ENCODE measurements around the gene F11R. TPM values are rescaled to one million over a fixed set of nuclear protein-coding genes. Genes with fewer than 3 reads are reported as not detected.

Gene F11R
- total RNA-seq, 2 experiments from 2014 or later = 13.5 to 25.0 TPM

DNA sequence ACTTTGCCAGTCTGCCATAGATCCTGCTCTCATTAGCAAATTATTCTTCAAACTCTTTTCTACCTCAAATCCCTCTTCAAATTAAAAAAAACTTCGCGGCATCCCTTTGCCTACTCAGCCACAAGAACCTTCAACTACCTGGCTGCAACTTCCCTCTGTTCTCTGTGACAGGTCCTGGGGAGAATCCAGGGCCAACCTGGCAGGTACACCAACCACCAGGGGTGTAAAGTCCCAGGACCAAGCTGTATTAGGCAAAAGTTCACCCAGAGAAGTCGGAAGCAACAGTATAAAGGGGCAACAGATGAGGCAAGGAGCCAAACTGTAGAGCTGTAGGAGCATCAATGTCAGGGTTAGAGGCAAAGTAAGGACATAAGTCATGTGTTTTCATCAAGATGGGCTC, 48.0 kb downstream of the F11R start:
- intact Hi-C loops (cut with micrococcal nuclease; ENCODE audit: unreplicated experiment) = no loop called here
- no peaks in the 10 kb centered on the region for H3K9me2 ChIP-seq (ENCODE audit: insufficient read depth, low read length)
- no peaks in the 10 kb centered on the region for H3K4me1 ChIP-seq (ENCODE audit: insufficient read depth, low read length, poor library complexity, severe bottlenecking)
- no peak for TF ChIP-seq EZH2phosphoT487 (IDR thresholded peaks at IDR 0.05; ENCODE audit: borderline replicate concordance, low read depth, low read length)
- TF ChIP-seq, protein P1, sequence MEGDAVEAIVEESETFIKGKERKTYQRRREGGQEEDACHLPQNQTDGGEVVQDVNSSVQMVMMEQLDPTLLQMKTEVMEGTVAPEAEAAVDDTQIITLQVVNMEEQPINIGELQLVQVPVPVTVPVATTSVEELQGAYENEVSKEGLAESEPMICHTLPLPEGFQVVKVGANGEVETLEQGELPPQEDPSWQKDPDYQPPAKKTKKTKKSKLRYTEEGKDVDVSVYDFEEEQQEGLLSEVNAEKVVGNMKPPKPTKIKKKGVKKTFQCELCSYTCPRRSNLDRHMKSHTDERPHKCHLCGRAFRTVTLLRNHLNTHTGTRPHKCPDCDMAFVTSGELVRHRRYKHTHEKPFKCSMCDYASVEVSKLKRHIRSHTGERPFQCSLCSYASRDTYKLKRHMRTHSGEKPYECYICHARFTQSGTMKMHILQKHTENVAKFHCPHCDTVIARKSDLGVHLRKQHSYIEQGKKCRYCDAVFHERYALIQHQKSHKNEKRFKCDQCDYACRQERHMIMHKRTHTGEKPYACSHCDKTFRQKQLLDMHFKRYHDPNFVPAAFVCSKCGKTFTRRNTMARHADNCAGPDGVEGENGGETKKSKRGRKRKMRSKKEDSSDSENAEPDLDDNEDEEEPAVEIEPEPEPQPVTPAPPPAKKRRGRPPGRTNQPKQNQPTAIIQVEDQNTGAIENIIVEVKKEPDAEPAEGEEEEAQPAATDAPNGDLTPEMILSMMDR (conservative IDR thresholded peaks at IDR 0.05; ENCODE audit: low read length) = no peak
- H2AFZ ChIP-seq (ENCODE audit: low read length) = no peak overlapping the region
- no TSS peak for BruUV-seq (replicated peaks)
- H3K27ac ChIP-seq (ENCODE audit: low read depth, low read length, poor library complexity, severe bottlenecking) = no peak overlapping the region
- ChIA-PET POLR2A (interaction anchor here (0.5 to 0.7 kb wide), 5 partner anchors 7 to 127 kb away, joined by 3 to 5 read pairs (median 4); no protein-coding TSS in a partner anchor), CTCF (ENCODE audit: unreplicated experiment) (no interaction called here)
- H4K20me1 ChIP-seq (ENCODE audit: insufficient read depth, low read length) = no peaks in the 10 kb centered on the region
- H3K4me3 ChIP-seq (ENCODE audit: low read depth, low read length, poor library complexity, severe bottlenecking) = no peak overlapping the region
- no peak for DNase-seq (ENCODE audit: low spot score)
- H3K36me3 ChIP-seq (ENCODE audit: insufficient read depth, low read length) = no peaks in the 10 kb centered on the region
- H3K4me2 ChIP-seq (ENCODE audit: low read length) = no peak overlapping the region
- no peaks in the 10 kb centered on the region for H3K79me2 ChIP-seq (ENCODE audit: insufficient read depth, low read depth, low read length)
- H3K9me3 ChIP-seq (ENCODE audit: low read length) = no peaks in the 10 kb centered on the region

DNA sequence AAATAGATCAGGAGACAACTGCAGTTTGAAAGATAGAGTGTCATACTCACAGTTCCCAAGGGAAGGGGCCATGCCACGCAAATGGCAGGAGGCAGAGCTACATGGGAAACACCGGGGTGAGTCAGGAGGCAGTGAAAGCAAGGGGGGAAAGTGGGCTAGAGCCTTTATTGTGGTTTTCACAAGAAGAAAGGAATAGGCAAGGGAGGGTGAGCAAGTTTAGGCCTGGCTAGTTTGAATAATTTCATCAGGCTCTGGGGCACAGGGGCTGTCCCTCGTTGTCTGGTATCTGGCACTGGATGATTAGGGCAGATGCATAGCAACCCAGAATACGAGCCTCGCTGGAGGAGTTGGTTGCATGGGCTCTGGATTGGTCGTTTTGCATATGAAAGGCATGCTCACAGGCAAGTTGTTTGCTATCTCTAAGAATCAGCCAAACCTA, 49.3 kb downstream of the F11R start:
- DNase-seq (ENCODE audit: low spot score) = no peak
- H3K9me2 ChIP-seq (ENCODE audit: insufficient read depth, low read length) = no peaks in the 10 kb centered on the region
- no peaks in the 10 kb centered on the region for H4K20me1 ChIP-seq (ENCODE audit: insufficient read depth, low read length)
- ChIA-PET CTCF (ENCODE audit: unreplicated experiment) (no interaction called here), POLR2A (no interaction called here)
- H3K27ac ChIP-seq (ENCODE audit: low read depth, low read length, poor library complexity, severe bottlenecking) = no peak overlapping the region
- H3K4me2 ChIP-seq (ENCODE audit: low read length) = no peak overlapping the region
- H3K36me3 ChIP-seq (ENCODE audit: insufficient read depth, low read length) = no peaks in the 10 kb centered on the region
- H2AFZ ChIP-seq (ENCODE audit: low read length) = no peak overlapping the region
- no peak overlapping the region for H3K4me3 ChIP-seq (ENCODE audit: low read depth, low read length, poor library complexity, severe bottlenecking)
- TF ChIP-seq EZH2phosphoT487 (IDR thresholded peaks at IDR 0.05; ENCODE audit: borderline replicate concordance, low read depth, low read length) = no peak
- TF ChIP-seq, protein P1 (conservative IDR thresholded peaks at IDR 0.05; ENCODE audit: low read length) = no peak
- no TSS peak for BruUV-seq (replicated peaks)
- intact Hi-C loops (cut with micrococcal nuclease; ENCODE audit: unreplicated experiment) = no loop called here
- no peaks in the 10 kb centered on the region for H3K79me2 ChIP-seq (ENCODE audit: insufficient read depth, low read depth, low read length)
- H3K4me1 ChIP-seq (ENCODE audit: insufficient read depth, low read length, poor library complexity, severe bottlenecking) = no peaks in the 10 kb centered on the region
- H3K9me3 ChIP-seq (ENCODE audit: low read length) = no peaks in the 10 kb centered on the region

DNA sequence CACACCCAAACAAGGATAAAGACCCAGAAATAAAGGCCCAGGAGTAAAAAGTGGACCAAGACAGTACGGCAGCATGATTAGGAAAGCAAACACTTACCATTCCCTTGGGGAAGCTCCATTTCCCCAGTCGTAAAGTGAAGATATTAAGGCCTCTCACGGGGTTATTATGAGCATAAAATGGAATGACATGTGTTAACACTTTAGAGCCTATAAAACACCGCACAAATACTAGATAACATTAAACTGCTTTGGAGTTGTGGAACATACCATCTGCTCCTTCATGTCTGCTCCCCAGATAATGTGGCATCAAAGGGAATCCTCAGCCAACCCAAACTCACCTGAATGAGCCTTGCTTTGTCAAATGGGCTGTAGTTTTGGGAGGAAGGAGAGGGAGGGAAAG, 57.4 kb downstream of the F11R start:
- BruUV-seq (replicated peaks) = no TSS peak

More for the DNA sequence above, 57.4 kb downstream of the F11R start:
- no peak overlapping the region for H3K4me3 ChIP-seq (ENCODE audit: low read depth, low read length, poor library complexity, severe bottlenecking)
- no peaks in the 10 kb centered on the region for H3K36me3 ChIP-seq (ENCODE audit: insufficient read depth, low read length)
- H3K4me1 ChIP-seq (ENCODE audit: insufficient read depth, low read length, poor library complexity, severe bottlenecking) = no peaks in the 10 kb centered on the region
- H4K20me1 ChIP-seq (ENCODE audit: insufficient read depth, low read length) = no peaks in the 10 kb centered on the region
- DNase-seq (ENCODE audit: low spot score) = no peak
- no peaks in the 10 kb centered on the region for H3K9me3 ChIP-seq (ENCODE audit: low read length)
- no peaks in the 10 kb centered on the region for H3K9me2 ChIP-seq (ENCODE audit: insufficient read depth, low read length)
- no peak overlapping the region for H3K27ac ChIP-seq (ENCODE audit: low read depth, low read length, poor library complexity, severe bottlenecking)
- H3K79me2 ChIP-seq (ENCODE audit: insufficient read depth, low read depth, low read length) = no peaks in the 10 kb centered on the region
- ChIA-PET POLR2A (interaction anchor here (0.7 kb wide), 1 partner anchor 13 kb away, joined by 3 read pairs; no protein-coding TSS in a partner anchor), CTCF (ENCODE audit: unreplicated experiment) (no interaction called here)
- H3K4me2 ChIP-seq (ENCODE audit: low read length) = no peak overlapping the region
- intact Hi-C loops (cut with micrococcal nuclease; ENCODE audit: unreplicated experiment) = no loop called here
- no peak overlapping the region for H2AFZ ChIP-seq (ENCODE audit: low read length)
- TF ChIP-seq, protein P1 (conservative IDR thresholded peaks at IDR 0.05; ENCODE audit: low read length) = no peak

Data from OCI-LY7 (cell line).